ENCODE measurements around the gene GAS6.

DNA sequence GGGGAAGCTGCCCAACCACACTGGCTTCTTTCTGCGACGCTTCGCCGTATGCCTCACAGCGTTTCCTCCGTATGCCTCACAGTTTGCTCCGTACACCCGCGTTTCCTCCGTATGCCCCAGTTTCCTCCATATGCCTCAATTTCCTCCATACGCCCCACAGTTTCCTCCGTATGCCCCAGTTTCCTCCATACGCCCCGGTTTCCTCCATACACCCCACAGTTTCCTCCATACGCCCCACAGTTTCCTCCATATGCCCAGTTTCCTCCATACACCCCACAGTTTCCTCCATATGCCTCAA is 22.6 kb downstream of the GAS6 start:
- TF ChIP-seq, protein P1, sequence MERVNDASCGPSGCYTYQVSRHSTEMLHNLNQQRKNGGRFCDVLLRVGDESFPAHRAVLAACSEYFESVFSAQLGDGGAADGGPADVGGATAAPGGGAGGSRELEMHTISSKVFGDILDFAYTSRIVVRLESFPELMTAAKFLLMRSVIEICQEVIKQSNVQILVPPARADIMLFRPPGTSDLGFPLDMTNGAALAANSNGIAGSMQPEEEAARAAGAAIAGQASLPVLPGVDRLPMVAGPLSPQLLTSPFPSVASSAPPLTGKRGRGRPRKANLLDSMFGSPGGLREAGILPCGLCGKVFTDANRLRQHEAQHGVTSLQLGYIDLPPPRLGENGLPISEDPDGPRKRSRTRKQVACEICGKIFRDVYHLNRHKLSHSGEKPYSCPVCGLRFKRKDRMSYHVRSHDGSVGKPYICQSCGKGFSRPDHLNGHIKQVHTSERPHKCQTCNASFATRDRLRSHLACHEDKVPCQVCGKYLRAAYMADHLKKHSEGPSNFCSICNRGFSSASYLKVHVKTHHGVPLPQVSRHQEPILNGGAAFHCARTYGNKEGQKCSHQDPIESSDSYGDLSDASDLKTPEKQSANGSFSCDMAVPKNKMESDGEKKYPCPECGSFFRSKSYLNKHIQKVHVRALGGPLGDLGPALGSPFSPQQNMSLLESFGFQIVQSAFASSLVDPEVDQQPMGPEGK (CRISPR knock-in tag; IDR thresholded peaks at IDR 0.05; ENCODE audit: borderline replicate concordance) = no peak
- TF ChIP-seq, protein P2, sequence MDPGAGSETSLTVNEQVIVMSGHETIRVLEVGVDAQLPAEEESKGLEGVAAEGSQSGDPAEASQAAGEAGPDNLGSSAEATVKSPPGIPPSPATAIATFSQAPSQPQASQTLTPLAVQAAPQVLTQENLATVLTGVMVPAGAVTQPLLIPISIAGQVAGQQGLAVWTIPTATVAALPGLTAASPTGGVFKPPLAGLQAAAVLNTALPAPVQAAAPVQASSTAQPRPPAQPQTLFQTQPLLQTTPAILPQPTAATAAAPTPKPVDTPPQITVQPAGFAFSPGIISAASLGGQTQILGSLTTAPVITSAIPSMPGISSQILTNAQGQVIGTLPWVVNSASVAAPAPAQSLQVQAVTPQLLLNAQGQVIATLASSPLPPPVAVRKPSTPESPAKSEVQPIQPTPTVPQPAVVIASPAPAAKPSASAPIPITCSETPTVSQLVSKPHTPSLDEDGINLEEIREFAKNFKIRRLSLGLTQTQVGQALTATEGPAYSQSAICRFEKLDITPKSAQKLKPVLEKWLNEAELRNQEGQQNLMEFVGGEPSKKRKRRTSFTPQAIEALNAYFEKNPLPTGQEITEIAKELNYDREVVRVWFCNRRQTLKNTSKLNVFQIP (CRISPR knock-in tag; IDR thresholded peaks at IDR 0.05; ENCODE audit: borderline replicate concordance, low read depth) = no peak
- TF ChIP-seq TOX (CRISPR knock-in tag; IDR thresholded peaks at IDR 0.05; ENCODE audit: borderline replicate concordance) = no peak
- TF ChIP-seq ISL1 (CRISPR knock-in tag; IDR thresholded peaks at IDR 0.05) = no peak
- no peak for TF ChIP-seq GLIS3 (CRISPR knock-in tag; IDR thresholded peaks at IDR 0.05)
- no peak for TF ChIP-seq ARNTL (CRISPR knock-in tag; IDR thresholded peaks at IDR 0.05; ENCODE audit: borderline replicate concordance, low read depth)
- TF ChIP-seq, protein P3, sequence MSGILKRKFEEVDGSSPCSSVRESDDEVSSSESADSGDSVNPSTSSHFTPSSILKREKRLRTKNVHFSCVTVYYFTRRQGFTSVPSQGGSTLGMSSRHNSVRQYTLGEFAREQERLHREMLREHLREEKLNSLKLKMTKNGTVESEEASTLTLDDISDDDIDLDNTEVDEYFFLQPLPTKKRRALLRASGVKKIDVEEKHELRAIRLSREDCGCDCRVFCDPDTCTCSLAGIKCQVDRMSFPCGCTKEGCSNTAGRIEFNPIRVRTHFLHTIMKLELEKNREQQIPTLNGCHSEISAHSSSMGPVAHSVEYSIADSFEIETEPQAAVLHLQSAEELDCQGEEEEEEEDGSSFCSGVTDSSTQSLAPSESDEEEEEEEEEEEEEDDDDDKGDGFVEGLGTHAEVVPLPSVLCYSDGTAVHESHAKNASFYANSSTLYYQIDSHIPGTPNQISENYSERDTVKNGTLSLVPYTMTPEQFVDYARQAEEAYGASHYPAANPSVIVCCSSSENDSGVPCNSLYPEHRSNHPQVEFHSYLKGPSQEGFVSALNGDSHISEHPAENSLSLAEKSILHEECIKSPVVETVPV (CRISPR knock-in tag; IDR thresholded peaks at IDR 0.05) = no peak

All from SK-N-SH treated with all-trans-retinoic acid at 6 μM for 48 hours (cell line).